ENCODE data around the gene DPY19L1.
"Not testable (repeated sequence)": the region's sequence is repeated elsewhere in the genome, so short reads cannot be mapped to it uniquely, and the experiment has no call there.

DPY19L1 gene

GRCh38 chr7:35032166-35032565 is 5.1 kb downstream of the DPY19L1 start:
- no peak for DNase-seq (ENCODE audit: low read depth)

GRCh38 chr7:35030848-35031247 is 6.4 kb downstream of the DPY19L1 start:
- no peak for DNase-seq (ENCODE audit: low read depth)

GRCh38 chr7:35029311-35029710 is 8.0 kb downstream of the DPY19L1 start:
- DNase-seq (ENCODE audit: low read depth): no peak

- no peak for DNase-seq (ENCODE audit: low read depth)
Observed at GRCh38 chr7:35026150-35026549, 11.1 kb downstream of the DPY19L1 start.

GRCh38 chr7:35025369-35025870 is 11.9 kb downstream of the DPY19L1 start:
- DNase-seq (ENCODE audit: low read depth): no peak

GRCh38 chr7:35024298-35024697 is 13.0 kb downstream of the DPY19L1 start:
- DNase-seq (ENCODE audit: low read depth): no peak

GRCh38 chr7:35022725-35023124 is 14.6 kb downstream of the DPY19L1 start:
- DNase-seq (ENCODE audit: low read depth): no peak

- DNase-seq (ENCODE audit: low read depth): no peak
Observed at GRCh38 chr7:35021445-35021844, 15.8 kb downstream of the DPY19L1 start.

- DNase-seq (ENCODE audit: low read depth): no peak
Observed at GRCh38 chr7:35019801-35020200, 17.5 kb downstream of the DPY19L1 start.

GRCh38 chr7:35019179-35019729 is 18.0 kb downstream of the DPY19L1 start:
- no peak for DNase-seq (ENCODE audit: low read depth)

GRCh38 chr7:35015346-35015859 is 21.9 kb downstream of the DPY19L1 start:
- no peak for DNase-seq (ENCODE audit: low read depth)

- DNase-seq (ENCODE audit: low read depth): no peak
Observed at GRCh38 chr7:35012160-35012559, 25.1 kb downstream of the DPY19L1 start.

- DNase-seq (ENCODE audit: low read depth): no peak
Observed at GRCh38 chr7:35011085-35011484, 26.2 kb downstream of the DPY19L1 start.

- no peak for DNase-seq (ENCODE audit: low read depth)
Observed at GRCh38 chr7:35007768-35008167, 29.5 kb downstream of the DPY19L1 start.

GRCh38 chr7:35004531-35005095 is 32.7 kb downstream of the DPY19L1 start:
- DNase-seq (ENCODE audit: low read depth): no peak

GRCh38 chr7:35003679-35004303 is 33.5 kb downstream of the DPY19L1 start:
- no peak for DNase-seq (ENCODE audit: low read depth)

GRCh38 chr7:35003177-35003650 is 34.1 kb downstream of the DPY19L1 start:
- not testable (repeated sequence) for DNase-seq (ENCODE audit: low read depth)

GRCh38 chr7:34998335-34998734 is 39.0 kb downstream of the DPY19L1 start:
- not testable (repeated sequence) for DNase-seq (ENCODE audit: low read depth)

GRCh38 chr7:34996423-34997090 is 40.7 kb downstream of the DPY19L1 start:
- DNase-seq (ENCODE audit: low read depth): not testable (repeated sequence)

GRCh38 chr7:34995757-34996156 is 41.5 kb downstream of the DPY19L1 start:
- no peak for DNase-seq (ENCODE audit: low read depth)

- DNase-seq (ENCODE audit: low read depth): no peak
Observed at GRCh38 chr7:34991938-34992840, 45.1 kb downstream of the DPY19L1 start.

Data from stimulated activated CD8-positive, alpha-beta memory T cell treated with anti-CD3 and anti-CD28 coated beads, Interleukin-12 subunit alpha, Interleukin-12 subunit beta, amount 100 ng/mL, for 1 hour (primary cell).